Stomach smooth muscle (tissue), 2 donors: ENCODE results near the gene NSRP1.

Experiments used
- H3K27ac ChIP-seq: one replicate; pipeline ENCODE4 v1.7.0; 2013; ENCODE audit warnings: mild to moderate bottlenecking, low read length, inconsistent platforms
- H3K27me3 ChIP-seq, 2 donors: one replicate each; pipeline ENCODE4 v1.7.0; 2013; ENCODE audit warnings: low read length in 2 of 2; ENCODE audit not compliant: insufficient read depth in 2 of 2, control insufficient read depth in 1 of 2
- H3K36me3 ChIP-seq, 2 donors: one replicate each; pipeline ENCODE4 v1.7.0; 2013; ENCODE audit warnings: low read length in 2 of 2; ENCODE audit not compliant: control insufficient read depth in 2 of 2, insufficient read depth in 2 of 2
- H3K4me1 ChIP-seq: one replicate; pipeline ENCODE4 v1.7.0; 2013; ENCODE audit warnings: low read length; ENCODE audit not compliant: control insufficient read depth, insufficient read depth
- H3K4me3 ChIP-seq, 2 donors: one replicate each; pipeline ENCODE4 v1.7.0; 2013; ENCODE audit warnings: low read length in 2 of 2
- H3K9ac ChIP-seq, 2 donors: one replicate each; pipeline ENCODE4 v1.7.0; 2013; ENCODE audit warnings: low read length in 2 of 2, mild to moderate bottlenecking in 1 of 2
- H3K9me3 ChIP-seq, 2 donors: one replicate each; pipeline ENCODE4 v1.7.0; 2013; ENCODE audit warnings: low read length in 2 of 2; ENCODE audit not compliant: control insufficient read depth in 2 of 2
- donor health status: healthy.
- donor health status: Pancreatic carcinoma.

NSRP1 gene

GRCh38 chr17:30155389-30155788 lies 38.8 kb downstream of the NSRP1 start:
- H3K4me3 ChIP-seq: no peak overlapping the region
- H3K9me3 ChIP-seq: peaks cover 0 to 2% of the 10 kb centered on the region in 2 donors
- H3K27ac ChIP-seq: no peak overlapping the region
- H3K36me3 ChIP-seq: peaks cover 0 to 7% of the 10 kb centered on the region in 2 donors
- no peak overlapping the region for H3K9ac ChIP-seq
- H3K4me1 ChIP-seq: no peaks in the 10 kb centered on the region
- H3K27me3 ChIP-seq: no peaks in the 10 kb centered on the region

GRCh38 chr17:30158896-30159625 lies 42.4 kb downstream of the NSRP1 start:
- Histone ChIP-seq H3K36me3 (peaks cover 0 to 10% of the 10 kb centered on the region in 2 donors), H3K9me3 (peaks cover 0 to 2% of the 10 kb centered on the region in 2 donors), H3K4me3 (no peak overlapping the region)

GRCh38 chr17:30160419-30161172 lies 44.0 kb downstream of the NSRP1 start:
- Histone ChIP-seq H3K27ac (no peak overlapping the region), H3K9ac (no peak overlapping the region), H3K36me3 (peaks cover 0 to 10% of the 10 kb centered on the region in 2 donors), H3K4me1 (no peaks in the 10 kb centered on the region), H3K4me3 (no peak overlapping the region), H3K27me3 (no peaks in the 10 kb centered on the region), H3K9me3 (peaks cover 0 to 2% of the 10 kb centered on the region in 2 donors)

More at GRCh38 chr17:30158896-30159625, 42.4 kb downstream of the NSRP1 start:
- Histone ChIP-seq H3K4me1 (no peaks in the 10 kb centered on the region), H3K27ac (no peak overlapping the region), H3K27me3 (no peaks in the 10 kb centered on the region), H3K9ac (no peak overlapping the region)

GRCh38 chr17:30161601-30162000 lies 45.0 kb downstream of the NSRP1 start:
- Histone ChIP-seq H3K27ac (no peak overlapping the region), H3K4me3 (no peak overlapping the region), H3K27me3 (no peaks in the 10 kb centered on the region), H3K4me1 (no peaks in the 10 kb centered on the region), H3K9me3 (peaks cover 0 to 2% of the 10 kb centered on the region in 2 donors), H3K9ac (no peak overlapping the region), H3K36me3 (peaks cover 0 to 10% of the 10 kb centered on the region in 2 donors)

- Histone ChIP-seq H3K9me3 (peaks cover 0 to 2% of the 10 kb centered on the region in 2 donors), H3K36me3 (peaks cover 0 to 3% of the 10 kb centered on the region in 2 donors), H3K4me3 (no peak overlapping the region)
Observed at GRCh38 chr17:30164531-30164930, 47.9 kb downstream of the NSRP1 start.

GRCh38 chr17:30165147-30165546 lies 48.5 kb downstream of the NSRP1 start:
- Histone ChIP-seq H3K4me3 (no peak overlapping the region), H3K27ac (no peak overlapping the region), H3K27me3 (no peaks in the 10 kb centered on the region), H3K9me3 (no peaks in the 10 kb centered on the region), H3K9ac (no peak overlapping the region), H3K36me3 (peaks cover 0 to 3% of the 10 kb centered on the region in 2 donors), H3K4me1 (no peaks in the 10 kb centered on the region)

More at GRCh38 chr17:30164531-30164930, 47.9 kb downstream of the NSRP1 start:
- H3K27me3 ChIP-seq: no peaks in the 10 kb centered on the region
- no peak overlapping the region for H3K27ac ChIP-seq
- no peak overlapping the region for H3K9ac ChIP-seq
- H3K4me1 ChIP-seq: no peaks in the 10 kb centered on the region

- Histone ChIP-seq H3K4me1 (no peaks in the 10 kb centered on the region), H3K27ac (no peak overlapping the region), H3K4me3 (no peak overlapping the region), H3K9me3 (no peaks in the 10 kb centered on the region), H3K27me3 (no peaks in the 10 kb centered on the region), H3K36me3 (peaks cover 0 to 3% of the 10 kb centered on the region in 2 donors), H3K9ac (no peak overlapping the region)
Observed at GRCh38 chr17:30165960-30166359, 49.3 kb downstream of the NSRP1 start.

- H3K27ac ChIP-seq: no peak overlapping the region
Observed at GRCh38 chr17:30170415-30170987, 53.9 kb downstream of the NSRP1 start.

GRCh38 chr17:30172560-30172959 lies 55.9 kb downstream of the NSRP1 start:
- Histone ChIP-seq H3K36me3 (peaks cover 0 to 2% of the 10 kb centered on the region in 2 donors), H3K4me1 (no peaks in the 10 kb centered on the region), H3K9me3 (no peaks in the 10 kb centered on the region), H3K4me3 (no peak overlapping the region), H3K9ac (no peak overlapping the region), H3K27me3 (no peaks in the 10 kb centered on the region), H3K27ac (no peak overlapping the region)

More at GRCh38 chr17:30170415-30170987, 53.9 kb downstream of the NSRP1 start:
- no peaks in the 10 kb centered on the region for H3K36me3 ChIP-seq
- H3K27me3 ChIP-seq: no peaks in the 10 kb centered on the region
- H3K9me3 ChIP-seq: no peaks in the 10 kb centered on the region
- H3K4me3 ChIP-seq: no peak overlapping the region
- H3K4me1 ChIP-seq: no peaks in the 10 kb centered on the region
- H3K9ac ChIP-seq: no peak overlapping the region

- Histone ChIP-seq H3K36me3 (peaks cover 2 to 5% of the 10 kb centered on the region in 2 donors), H3K9ac (no peak overlapping the region), H3K9me3 (no peaks in the 10 kb centered on the region)
Observed at GRCh38 chr17:30173649-30174048, 57.0 kb downstream of the NSRP1 start.

More at GRCh38 chr17:30173649-30174048, 57.0 kb downstream of the NSRP1 start:
- no peak overlapping the region for H3K4me3 ChIP-seq
- no peak overlapping the region for H3K27ac ChIP-seq
- no peaks in the 10 kb centered on the region for H3K27me3 ChIP-seq
- H3K4me1 ChIP-seq: no peaks in the 10 kb centered on the region
